Measurements from ENCODE around the gene CECR2. TPM values are rescaled to one million over a fixed set of nuclear protein-coding genes. Genes with fewer than 3 reads are reported as not detected.
A peak's percentile ranks its signal among the peaks of the same experiment; 100 is the strongest.

Gene CECR2
- total and polyA plus RNA-seq, 8 donors = 0.89 to 4.4 (median 2.7) TPM

DNA sequence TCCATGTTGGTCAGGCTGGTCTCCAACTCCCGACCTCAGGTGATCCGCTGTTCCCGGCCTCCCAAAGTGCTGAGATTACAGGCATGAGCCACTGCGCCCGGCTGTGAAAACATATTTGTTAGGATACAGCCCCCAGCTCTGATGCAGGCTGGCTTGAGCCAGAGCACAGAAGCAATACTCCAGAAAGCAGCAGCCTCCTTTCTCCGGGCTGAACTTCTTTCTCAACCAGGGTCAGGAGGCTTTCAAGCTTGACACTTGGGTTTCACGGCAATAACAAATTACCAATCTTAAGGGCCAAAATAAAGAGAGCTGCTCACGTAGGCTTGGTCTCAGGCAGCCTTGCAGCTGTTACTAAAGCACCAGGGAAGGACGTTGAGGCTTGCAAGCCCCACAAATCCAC, 10.8 kb upstream of the CECR2 start:
- H3K4me1 ChIP-seq = no peaks in the 10 kb centered on the region
- intact Hi-C loops (cut with DNase I) = no loop called here
- H3K9me3 ChIP-seq = no peaks in the 10 kb centered on the region
- H3K4me3 ChIP-seq = no peak overlapping the region
- TF ChIP-seq, protein P1, sequence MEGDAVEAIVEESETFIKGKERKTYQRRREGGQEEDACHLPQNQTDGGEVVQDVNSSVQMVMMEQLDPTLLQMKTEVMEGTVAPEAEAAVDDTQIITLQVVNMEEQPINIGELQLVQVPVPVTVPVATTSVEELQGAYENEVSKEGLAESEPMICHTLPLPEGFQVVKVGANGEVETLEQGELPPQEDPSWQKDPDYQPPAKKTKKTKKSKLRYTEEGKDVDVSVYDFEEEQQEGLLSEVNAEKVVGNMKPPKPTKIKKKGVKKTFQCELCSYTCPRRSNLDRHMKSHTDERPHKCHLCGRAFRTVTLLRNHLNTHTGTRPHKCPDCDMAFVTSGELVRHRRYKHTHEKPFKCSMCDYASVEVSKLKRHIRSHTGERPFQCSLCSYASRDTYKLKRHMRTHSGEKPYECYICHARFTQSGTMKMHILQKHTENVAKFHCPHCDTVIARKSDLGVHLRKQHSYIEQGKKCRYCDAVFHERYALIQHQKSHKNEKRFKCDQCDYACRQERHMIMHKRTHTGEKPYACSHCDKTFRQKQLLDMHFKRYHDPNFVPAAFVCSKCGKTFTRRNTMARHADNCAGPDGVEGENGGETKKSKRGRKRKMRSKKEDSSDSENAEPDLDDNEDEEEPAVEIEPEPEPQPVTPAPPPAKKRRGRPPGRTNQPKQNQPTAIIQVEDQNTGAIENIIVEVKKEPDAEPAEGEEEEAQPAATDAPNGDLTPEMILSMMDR (IDR thresholded peaks at IDR 0.05) = no peak
- FAIRE-seq = no peak
- no peak for ATAC-seq
- DNase-seq = no peak
- no peak overlapping the region for H3K27ac ChIP-seq
- WGBS, 2 donors = 69 to 70% methylated on average over 9 of the region's 9 CpGs
- no peaks in the 10 kb centered on the region for H3K36me3 ChIP-seq
- no peaks in the 10 kb centered on the region for H3K27me3 ChIP-seq

DNA sequence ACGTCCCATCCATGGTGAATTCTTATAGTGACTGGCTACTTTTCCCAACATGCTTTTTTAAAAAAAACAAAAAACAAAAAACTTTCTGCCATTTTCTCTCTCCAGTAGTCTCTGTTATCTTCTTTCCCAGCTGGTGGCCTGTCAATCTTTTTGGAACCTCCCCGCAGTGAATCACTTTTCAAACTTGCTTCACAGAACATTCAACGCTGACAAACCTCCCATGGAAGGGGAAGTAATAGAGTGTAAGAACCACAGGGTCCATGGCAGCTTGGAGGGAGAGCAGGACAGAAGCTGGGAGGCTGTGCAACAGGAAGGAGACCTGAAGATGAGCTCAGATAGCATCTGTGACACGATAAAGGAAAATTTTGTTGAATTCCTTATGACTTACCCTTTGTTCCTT, 9.8 kb upstream of the CECR2 start:
- H3K9me3 ChIP-seq = no peaks in the 10 kb centered on the region
- no peak overlapping the region for H3K4me3 ChIP-seq
- H3K36me3 ChIP-seq = no peaks in the 10 kb centered on the region
- TF ChIP-seq, protein P1 (IDR thresholded peaks at IDR 0.05) = no peak
- no peak for DNase-seq
- intact Hi-C loops (cut with DNase I) = no loop called here
- 60 to 67% methylated on average over 4 of the region's 4 CpGs for whole genome bisulfite sequencing, 2 donors
- FAIRE-seq = no peak
- no peaks in the 10 kb centered on the region for H3K4me1 ChIP-seq
- no peak overlapping the region for H3K27ac ChIP-seq
- no peak for ATAC-seq
- no peaks in the 10 kb centered on the region for H3K27me3 ChIP-seq

DNA sequence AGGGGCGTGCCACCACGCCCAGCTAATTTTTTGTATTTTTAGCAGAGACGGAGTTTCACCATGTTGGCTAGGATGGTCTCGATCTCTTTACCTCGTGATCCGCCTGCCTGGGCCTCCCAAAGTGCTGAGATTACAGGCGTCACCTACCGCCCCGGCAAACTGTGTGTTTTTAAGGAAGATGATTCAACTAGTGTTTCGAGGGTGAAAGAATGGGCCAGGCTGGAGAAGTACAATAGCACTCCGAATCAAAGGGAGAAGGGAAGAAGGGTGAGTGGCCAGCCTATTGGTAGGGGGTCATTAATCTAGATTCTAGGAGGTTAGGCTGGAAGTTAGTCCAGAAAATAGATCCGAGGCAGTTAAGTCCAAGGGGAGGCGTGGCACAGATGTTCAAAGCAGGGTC, 2.9 kb upstream of the CECR2 start:
- no peak for FAIRE-seq
- H3K36me3 ChIP-seq = no peaks in the 10 kb centered on the region
- 81 to 82% methylated on average over 13 of the region's 13 CpGs for WGBS, 2 donors
- TF ChIP-seq, protein P1 (IDR thresholded peaks at IDR 0.05) = no peak
- no peaks in the 10 kb centered on the region for H3K27me3 ChIP-seq
- no peak overlapping the region for H3K27ac ChIP-seq
- H3K4me1 ChIP-seq = peaks cover 0 to 3% (median 0%) of the 10 kb centered on the region in 3 donors
- no peak overlapping the region for H3K4me3 ChIP-seq
- intact Hi-C loops (cut with DNase I) = loop anchor here in 1 of 3 donors (10.0 kb wide), 1 partner anchor 92 kb away; no protein-coding TSS in a partner anchor
- no peaks in the 10 kb centered on the region for H3K9me3 ChIP-seq
- no peak for DNase-seq
- ATAC-seq = no peak

DNA sequence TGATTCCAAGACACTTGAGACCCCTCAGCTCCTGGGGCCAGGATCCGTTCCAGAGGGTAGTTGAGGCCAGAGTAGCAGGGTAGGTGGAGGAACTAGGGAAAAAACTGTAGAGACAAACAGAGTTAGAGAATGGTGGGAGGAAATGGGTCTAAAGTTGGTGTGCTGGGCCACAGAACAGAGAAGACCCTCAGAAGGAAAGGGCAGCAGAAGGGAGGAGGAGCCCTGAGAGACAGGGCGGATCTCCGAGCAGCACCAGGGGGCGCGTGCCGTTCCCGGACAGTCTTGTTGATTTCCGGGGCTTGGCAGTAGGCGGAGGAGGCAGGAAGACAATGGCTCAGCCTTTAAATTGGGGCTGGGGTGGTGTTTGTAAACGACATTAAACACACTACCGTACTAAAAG, 2.4 kb upstream of the CECR2 start:
- peak in 1 of 6 donors; percentile 21 for DNase-seq
- intact Hi-C loops (cut with DNase I) = loop anchor here in 1 of 3 donors (10.0 kb wide), 1 partner anchor 92 kb away; no protein-coding TSS in a partner anchor
- no peaks in the 10 kb centered on the region for H3K36me3 ChIP-seq
- ATAC-seq = no peak
- TF ChIP-seq, protein P1 (IDR thresholded peaks at IDR 0.05) = no peak
- WGBS, 2 donors = 31 to 37% methylated on average over 11 of the region's 11 CpGs
- no peak for FAIRE-seq
- no peaks in the 10 kb centered on the region for H3K27me3 ChIP-seq
- no peak overlapping the region for H3K27ac ChIP-seq
- H3K4me3 ChIP-seq = no peak overlapping the region
- peaks cover 0 to 7% (median 0%) of the 10 kb centered on the region in 3 donors for H3K4me1 ChIP-seq
- H3K9me3 ChIP-seq = no peaks in the 10 kb centered on the region

DNA sequence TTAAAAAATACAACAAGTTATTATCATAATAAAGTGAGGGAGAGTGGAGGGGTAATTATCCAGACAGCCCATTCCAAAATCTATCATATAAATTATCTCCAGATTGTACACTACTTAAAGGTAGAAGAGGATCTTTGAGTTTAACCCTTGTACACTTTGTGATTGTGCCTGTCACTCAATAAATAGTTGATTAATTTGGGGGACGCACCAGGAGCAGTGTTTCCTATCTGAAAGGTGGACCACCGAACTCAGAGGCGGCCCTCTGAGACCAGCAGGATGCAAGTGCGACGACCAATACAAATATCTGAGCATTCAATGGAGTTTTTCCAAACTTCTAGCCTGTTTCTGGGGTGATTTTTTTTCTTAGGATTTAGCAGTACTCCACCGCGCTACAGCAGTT, 1.1 kb upstream of the CECR2 start:
- no peak for ATAC-seq
- no peak for FAIRE-seq
- WGBS, 2 donors = 4 to 5% methylated on average over 7 of the region's 7 CpGs
- intact Hi-C loops (cut with DNase I) = loop anchor here in 1 of 3 donors (10.0 kb wide), 1 partner anchor 93 kb away; no protein-coding TSS in a partner anchor
- Histone ChIP-seq H3K4me1 (peaks cover 0 to 7% (median 0%) of the 10 kb centered on the region in 3 donors), H3K4me3 (peak overlapping the region; percentile 28 to 67 (median 46)), H3K36me3 (no peaks in the 10 kb centered on the region), H3K9me3 (no peaks in the 10 kb centered on the region), H3K27me3 (peaks cover 0 to 3% (median 0%) of the 10 kb centered on the region in 4 donors), H3K27ac (peak overlapping the region in 1 of 4 donors; percentile 73)
- TF ChIP-seq, protein P1 (IDR thresholded peaks at IDR 0.05) = no peak
- DNase-seq = no peak

Data from pancreas (tissue), 10 donors.